GM19023 (cell line): ENCODE results near the gene FBP2.
"Not testable (repeated sequence)": the region's sequence is repeated elsewhere in the genome, so short reads cannot be mapped to it uniquely, and the experiment has no call there.

Experiments
- ATAC-seq: cut with Tn5 transposase; IDR thresholded peaks from one replicate; pipeline ENCODE4 v1.9.1; 2021; ENCODE audit warnings: mild to moderate bottlenecking, moderate library complexity; ENCODE audit not compliant: unreplicated experiment

Gene FBP2

DNA sequence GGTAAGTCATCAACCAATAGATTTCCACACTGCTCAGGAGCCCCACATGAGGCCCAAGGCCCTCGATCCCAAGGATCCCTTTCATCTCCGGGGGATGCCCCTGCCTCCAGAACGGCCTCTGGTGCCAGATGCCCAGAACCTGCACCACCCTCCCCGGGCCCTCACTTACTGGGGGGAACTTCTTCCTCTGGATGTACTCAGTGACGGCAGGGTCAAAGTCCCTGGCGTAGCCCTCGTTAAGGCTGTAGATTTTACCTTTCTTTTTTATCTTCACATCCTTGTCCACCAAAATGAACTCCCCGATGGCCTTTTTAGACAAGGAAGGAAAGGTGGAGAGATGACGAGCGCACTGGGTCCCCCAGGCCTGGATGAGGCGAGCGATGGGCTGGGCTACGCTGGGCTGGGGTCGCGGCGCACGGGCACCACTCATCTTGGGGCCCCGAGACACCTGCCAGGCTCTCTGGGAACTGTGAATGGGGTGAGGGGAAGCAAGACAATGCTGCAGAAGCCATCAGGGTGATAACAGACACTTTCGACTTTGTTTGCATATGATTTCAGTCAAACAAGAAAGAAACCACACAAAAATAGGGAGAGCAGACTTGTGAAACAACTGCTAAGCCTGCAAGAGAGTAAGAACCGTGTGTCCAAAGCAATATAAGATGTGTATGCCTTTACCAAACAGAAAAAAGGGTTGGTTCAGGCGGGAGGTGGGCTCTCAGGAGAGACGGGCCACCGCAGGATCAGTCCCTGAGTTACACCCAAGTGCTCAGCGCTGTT lies 13.2 kb upstream of the FBP2 start:
- ATAC-seq, result no peak

DNA sequence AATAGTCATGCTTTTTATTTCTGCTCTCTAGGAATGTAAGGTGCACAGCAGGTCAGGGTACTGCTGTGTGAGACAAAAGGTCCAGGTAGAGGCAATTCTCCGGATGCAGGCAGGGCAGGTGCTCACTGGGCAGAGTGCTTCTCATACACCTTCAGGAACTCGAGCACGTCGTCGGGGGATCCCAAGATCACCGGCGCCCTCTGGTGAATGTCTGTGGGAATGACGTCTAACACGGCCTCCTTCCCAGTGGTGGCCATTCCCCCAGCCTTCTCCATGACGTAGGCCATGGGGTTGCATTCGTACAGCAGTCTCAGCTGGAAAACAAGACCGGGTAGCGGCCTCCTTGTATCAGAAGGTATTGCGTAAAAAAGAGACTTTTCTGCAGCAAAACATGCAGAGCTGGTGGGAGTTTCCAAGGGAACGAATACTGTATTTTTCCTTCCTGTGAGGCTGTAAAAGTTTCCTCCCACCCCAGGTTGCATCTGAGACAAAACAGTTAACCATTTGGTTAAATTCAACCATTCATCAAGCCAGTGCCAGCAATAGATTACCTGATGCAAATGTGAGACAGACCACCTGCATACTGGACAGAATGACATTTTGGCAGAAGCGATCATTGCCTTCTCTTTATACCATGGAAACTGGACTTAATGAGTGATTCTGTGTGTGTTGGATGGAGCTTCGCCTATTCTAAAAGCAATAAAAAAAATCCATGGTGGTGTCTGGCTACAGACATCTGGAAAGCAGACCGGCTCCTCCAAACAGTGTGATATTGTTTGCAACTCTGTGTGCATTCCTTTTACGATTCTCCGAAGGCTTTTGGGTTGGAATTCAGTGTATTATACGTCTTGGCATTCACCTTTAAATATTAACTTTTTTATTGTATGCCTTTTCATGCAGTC lies 9.9 kb upstream of the FBP2 start:
- peak; percentile 71 for ATAC-seq

DNA sequence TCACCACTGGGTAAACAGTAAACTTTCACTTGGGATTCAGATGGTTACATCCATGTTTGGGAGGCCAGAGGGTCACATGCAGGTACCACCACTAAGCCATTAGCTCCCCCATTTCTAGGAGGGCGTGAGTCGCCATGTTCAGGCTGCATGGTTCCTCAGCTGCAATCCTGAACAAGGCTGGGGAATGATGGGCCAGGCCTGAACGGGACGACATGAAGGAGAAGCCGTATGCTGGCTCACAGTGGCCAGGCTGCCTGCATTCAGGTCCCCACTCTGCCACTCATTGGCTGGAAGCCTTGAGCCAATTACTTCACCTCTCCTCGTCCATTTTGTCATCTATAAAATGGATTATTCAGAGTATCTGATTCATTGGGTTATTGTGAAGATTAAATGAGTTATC lies 9.0 kb upstream of the FBP2 start:
- no peak for ATAC-seq

DNA sequence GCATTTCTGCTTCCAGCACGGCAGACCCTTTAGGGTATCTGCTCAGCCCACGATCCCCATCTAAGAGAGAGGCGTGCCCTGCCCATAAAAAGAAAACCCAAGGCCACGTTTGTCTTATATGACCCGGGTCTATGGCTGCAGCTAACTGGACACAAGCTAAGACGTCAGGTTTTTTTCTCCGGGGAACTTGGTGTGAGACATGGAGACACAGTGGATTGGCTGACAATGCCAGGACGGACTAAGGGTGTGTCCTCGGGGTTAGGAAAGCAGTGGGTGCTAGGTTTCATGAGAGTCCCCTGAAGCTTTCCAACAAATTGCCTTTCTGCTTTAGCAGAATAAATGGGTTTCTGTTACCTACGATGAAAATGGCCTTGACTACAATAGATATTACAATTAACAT lies 7.1 kb upstream of the FBP2 start:
- no peak for ATAC-seq

DNA sequence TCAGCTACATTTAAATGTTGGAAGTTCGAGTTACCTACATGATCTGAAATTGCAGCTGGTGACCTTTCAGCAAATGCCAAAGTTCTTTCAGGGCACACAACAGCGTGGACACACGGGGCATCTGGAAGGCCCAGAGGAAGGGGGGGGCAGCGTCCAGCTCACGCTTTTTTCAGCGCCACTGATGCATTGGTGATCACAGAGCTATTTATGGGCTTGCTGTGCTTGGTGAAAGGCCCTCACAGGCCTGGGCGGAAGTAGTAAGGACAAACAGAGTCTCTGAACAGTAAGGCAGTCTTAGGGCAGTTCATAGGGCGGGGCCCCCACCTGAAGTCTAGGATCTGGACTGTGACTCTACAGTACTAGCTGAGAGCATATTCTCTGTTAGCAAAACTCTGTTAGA lies 6.6 kb upstream of the FBP2 start:
- no peak for ATAC-seq

DNA sequence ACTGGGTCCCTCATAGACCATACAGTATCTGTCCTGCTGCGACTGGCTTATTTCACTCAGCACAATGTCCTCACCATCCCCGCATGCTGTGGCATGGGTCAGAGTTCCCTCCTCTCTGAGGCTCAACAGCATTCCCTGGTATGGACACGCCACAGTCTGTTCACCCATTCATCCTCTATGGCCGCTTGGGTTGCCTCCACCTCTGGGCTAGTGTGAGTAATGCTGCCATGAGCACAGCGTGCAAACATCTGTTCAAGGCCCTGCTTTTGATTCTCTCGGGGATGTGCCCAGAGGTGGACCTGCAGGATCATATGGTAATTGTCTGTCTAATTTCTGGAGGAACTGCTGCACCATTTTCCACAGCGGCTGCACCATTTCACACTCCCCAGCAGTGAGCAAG lies 5.5 kb upstream of the FBP2 start:
- no peak for ATAC-seq

DNA sequence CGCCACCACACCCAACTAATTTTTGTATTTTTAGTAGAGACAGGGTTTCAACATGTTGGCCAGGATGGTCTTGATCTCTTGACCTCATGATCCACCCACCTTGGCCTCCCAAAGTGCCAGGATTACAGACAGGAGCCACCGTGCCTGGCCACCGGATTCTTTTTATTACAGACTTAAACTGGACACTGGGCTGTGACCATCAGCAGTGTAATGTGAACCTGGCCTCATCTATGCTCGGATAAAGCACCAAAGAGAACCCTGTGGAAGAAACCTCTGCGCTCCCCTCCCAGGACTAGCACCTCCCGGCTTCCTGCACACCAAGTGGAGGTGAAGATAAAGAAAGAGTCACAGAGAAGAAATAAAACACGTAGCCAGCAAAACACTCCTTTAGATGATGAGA lies 941 bp downstream of the FBP2 start:
- not testable (repeated sequence) for ATAC-seq

DNA sequence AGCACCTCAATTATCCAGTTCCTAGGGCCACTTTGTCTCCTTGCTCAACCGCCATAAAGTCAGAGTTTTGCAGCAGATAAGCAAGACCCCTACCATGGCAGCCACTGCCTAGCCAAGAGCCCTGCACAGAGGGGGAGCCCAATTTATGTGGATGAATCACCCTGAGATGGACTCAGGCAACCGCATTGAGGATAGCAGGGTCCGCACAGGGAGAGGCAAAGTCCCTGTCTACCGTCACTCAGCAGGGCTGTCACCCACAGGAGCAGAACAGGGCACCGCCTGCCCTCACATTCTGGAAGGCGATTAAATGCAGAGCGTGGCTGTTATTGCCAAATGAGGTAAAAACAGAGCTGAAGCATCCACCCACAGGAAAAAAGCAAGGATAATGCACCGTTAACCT lies 1.7 kb downstream of the FBP2 start:
- ATAC-seq, result no peak

DNA sequence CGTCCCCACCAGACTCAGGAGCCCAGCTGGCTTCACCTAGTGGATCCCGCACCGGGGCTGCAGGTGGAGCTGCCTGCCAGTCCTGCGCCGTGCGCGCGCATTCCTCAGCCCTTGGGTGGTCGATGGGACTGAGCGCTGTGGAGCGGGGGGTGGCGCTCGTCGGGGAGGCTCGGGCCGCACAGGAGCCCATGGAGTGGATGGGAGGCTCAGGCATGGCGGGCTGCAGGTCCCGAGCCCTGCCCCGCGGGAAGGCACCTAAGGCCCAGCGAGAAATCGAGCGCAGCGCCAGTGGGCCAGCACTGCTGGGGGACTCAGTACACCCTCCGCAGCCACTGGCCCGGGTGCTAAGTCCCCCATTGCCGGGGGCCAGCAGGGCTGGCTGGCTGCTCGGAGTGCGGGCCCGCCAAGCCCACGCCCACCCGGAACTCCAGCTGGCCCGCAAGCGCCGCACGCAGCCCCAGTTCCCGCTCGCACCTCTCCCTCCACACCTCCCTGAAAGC lies 2.5 kb downstream of the FBP2 start:
- not testable (repeated sequence) for ATAC-seq

DNA sequence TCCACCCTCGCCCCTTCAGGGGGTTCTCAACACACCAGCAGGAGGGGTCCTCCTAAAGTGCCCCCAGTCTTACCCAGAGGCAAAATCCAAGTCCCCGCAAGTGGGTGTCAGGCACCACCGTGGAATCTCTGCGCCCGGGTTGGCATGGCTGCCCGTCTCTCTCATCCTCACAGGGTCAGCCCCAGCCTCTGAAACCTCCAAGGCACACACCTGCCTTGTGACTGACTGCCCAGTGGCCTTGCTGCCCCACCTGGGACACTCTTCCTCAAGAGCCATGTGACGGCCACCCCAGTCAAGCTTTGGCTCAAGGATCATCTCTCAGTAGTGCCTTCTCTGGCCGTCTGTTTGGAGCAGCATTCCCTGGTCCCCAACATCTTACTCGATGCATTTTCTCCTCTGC lies 4.9 kb downstream of the FBP2 start:
- ATAC-seq, result no peak

DNA sequence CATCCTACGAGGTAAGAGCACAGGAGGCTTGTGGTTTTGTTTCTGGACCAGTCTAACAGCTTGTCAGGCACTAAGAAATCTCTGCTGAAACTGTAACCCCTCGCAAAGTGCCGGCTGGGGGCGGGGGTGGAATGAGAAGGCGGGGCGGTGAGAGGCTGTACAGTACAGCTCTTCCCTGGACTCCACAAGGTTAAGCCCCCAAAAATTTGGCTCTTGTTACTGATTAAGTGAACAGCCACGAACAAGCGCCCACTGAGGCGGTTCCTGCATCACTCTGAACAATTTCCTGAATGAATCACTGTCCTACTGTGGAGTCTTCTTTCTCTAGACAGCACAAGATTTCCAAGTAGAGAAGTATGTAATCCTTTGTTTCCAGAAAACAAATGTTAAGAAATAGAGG lies 6.8 kb downstream of the FBP2 start:
- no peak for ATAC-seq

DNA sequence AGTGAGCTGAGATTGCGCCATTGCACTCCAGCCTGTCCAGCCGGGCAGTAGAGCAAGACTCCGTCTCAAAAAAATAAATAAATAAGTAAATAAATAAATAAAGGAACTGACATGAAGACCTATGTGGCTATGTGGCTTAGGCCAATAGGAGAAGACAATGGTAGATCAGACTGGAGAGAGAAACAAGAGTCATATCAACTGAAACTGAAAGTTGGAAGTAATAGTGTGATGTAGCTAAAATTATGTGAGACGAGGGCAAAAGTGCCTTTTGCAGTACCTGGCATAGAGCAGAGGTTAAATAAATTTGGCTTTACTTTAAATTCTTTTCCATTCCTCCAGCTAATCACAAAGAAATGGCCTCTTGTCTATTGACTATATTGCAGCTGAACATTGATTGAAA lies 7.3 kb downstream of the FBP2 start:
- ATAC-seq, result no peak

DNA sequence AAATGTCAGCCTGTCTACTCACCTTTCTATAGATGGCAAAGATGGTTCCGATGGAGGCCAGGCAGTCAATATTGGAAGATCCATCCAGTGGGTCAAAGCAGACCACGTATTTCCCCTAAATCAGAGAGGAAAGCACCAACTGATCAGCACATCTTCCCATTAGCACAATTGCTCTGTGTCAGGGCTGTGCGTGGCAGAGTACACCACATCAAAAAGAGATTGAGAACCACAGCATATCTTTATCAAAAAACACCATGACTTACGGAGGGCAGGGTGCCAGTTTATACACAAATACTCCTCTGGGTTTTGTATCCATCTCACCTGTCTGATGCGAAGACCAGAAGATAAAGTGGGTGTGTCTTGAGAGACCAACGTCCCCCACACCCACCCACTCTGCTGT lies 9.1 kb downstream of the FBP2 start:
- no peak for ATAC-seq

DNA sequence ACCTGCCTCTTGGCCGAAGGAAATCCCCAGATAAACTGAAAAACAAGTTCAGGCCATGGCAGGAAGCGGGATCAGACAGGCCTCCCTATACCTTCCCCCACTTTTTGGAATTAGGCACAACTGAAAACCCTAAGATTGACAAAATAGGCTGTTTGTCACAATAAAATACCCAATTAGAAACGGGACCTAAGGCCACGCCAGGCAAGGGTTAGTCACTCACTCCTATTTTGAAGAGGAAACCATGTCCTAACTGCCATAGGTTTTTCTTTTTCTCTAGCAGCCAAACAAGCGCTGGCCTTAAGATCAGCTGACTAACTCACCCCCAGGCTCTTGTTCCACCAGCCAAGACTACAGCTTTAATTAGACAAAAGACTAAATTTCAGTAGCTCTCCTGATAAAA lies 11.9 kb downstream of the FBP2 start:
- ATAC-seq, result no peak

DNA sequence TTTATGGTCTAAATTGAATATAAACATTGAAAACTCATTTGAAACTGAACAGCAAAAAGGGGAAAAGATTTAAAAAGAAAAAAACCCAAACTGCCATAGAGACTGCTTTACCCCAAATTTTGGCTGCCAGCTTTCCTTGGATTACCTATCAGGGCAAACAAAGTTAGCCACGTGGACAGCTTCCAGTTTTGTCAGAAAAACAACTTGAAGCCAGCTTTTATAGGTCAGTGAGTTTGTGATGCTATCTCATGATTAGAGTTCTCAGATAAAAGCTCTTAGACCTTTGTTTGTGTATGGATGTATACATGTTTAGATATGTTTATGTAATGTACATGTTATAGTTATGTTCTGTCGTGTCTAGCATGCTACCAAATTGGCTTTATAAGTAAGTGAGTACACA lies 16.1 kb downstream of the FBP2 start:
- no peak for ATAC-seq

DNA sequence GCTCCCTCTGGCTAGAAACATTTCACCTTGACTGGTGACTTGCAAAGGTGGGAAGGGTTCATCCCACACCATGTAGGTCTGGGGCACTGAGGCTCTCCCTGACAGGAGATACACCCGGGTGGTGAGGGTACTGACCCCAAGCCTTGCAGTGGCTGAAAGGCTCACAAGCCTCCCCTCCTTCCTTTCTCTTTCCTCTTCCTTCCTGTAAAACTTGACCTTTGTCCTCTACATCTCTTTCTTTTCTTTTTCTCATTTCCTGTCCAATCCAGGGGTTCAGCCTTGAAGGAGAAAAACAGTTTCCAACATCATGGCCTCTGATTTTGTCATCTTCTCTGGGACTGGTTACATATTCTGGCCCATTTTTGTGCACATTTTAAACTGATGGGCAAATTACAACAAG lies 16.6 kb downstream of the FBP2 start:
- ATAC-seq, result no peak

DNA sequence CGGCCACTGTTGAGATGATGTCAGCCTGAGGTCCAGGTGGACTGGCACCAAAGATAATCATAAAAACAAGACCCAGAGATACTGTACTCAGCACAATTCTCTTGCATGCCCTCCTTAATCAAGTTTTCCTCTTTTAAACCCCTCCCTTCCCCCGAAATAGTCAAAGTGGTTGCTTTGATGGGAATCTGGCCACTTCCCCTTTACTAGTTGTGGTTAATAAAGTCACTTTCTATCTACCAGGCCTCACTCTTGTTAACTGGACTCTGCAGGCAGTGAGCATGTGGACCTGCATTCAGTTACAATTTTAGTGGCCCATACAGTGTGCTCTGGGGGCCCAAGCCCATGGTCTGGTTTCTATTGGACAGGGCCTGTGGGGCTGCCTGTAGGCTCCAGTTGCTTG lies 17.5 kb downstream of the FBP2 start:
- no peak for ATAC-seq

DNA sequence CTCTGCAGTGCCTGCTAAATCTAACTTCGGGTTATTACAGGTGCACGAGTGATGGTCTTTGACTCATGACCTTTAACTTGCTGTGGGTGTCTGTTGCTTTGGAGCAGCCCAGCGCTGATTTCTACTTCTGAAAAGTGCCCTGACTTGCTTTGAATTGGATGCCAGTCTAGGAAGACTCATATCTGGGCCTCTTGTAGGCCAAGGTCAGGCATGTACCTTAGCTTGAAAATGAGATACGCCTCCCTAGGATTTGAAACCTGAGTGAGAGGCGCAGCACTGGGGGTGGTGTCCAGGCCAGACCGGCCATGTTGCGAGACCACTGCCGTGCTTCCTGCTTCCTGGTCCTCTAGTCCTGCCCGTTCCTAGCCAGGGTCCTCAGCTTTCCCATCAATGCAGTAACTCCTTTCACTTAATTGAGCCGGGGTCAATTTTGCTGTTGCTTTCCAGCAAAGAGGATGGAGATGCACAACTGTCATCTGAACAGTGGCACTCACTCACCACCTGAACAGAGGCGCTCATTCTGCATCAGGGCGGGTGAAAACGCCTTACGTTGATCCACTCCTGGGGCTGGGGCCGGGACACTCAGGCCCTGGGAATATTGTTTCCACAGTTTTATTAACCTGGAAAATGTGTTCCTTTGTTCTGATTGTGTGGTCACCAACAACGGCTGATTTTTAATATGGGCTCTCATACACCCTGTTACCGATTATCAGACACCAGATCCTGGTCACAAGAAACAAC lies 24.5 kb downstream of the FBP2 start:
- no peak for ATAC-seq

DNA sequence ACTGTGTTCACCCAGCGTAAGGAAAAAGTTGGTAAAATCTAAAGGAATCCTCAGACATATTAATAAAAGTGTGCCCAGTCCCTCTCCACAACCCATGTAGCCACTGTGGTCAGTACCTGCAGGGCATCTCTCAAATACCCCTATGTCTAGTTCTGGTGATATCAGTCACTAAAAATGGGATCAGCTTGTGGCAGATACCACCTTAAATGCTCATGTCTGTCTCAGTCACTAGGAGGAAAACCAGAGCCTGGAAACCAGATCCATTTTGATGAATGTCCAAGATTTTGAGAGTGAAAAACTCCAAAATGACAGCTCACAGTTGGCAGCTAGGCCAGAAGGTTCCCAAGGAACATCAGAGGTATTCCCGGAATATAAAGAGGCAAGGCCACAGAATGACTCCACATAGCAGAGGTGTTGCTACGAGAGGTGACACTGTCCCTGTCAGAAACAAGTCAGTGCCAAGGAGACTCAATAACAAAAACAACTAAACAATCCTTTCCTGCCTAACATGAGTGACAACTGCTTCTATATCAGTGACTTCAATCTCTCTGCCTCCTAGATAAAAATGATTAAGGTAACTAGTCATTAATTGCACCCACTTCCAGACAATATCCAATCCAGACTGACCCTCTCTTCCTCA lies 25.3 kb downstream of the FBP2 start:
- ATAC-seq, result no peak

DNA sequence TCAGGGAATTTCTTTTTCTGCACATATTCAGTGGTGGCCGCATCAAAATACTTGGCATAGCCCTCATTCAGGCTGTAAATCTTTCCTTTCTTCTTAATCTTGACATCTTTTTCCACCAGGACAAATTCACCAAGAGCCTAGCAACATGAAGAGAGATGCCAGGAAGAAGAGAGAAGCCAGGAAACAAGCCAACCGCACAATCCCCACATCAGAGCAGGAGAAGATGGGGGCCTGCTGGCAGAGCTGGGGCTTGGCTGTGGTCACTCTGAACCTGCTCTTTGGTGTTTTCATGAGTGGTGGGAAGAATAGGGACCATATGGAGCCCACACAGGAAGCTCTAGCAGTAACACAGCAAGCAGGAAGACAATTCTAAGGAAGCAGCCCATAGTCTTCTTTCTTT lies 26.4 kb downstream of the FBP2 start:
- no peak for ATAC-seq

DNA sequence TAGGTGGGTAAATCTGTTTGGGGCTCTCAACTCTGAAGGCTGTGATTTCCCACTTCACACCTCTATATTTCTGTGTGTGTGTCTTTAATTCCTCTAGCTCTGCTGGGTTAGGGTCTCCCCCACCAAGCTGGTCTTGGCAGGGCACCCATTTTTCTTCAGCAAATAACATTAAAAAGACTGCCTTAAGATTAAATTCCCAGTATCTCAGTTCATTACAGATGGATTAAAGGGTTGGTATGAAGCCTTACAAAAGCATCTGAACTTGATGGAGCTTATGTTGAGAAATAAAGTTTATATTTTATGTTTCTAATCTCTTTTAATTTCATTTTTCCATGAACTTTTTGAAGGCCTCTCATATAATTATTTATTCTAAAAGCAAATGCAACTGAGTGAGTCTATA lies 27.1 kb downstream of the FBP2 start:
- no peak for ATAC-seq
